Stimulated activated CD4-positive, alpha-beta T cell treated with anti-CD3 and anti-CD28 coated beads, Interleukin-1b, Interleukin-23, amount 100 ng/mL, for 4 hours (primary cell): ENCODE data around the gene FOXN1.
"Not testable (repeated sequence)": the region's sequence is repeated elsewhere in the genome, so short reads cannot be mapped to it uniquely, and the experiment has no call there.

Source experiments
- DNase-seq, 2 donors: peaks; one replicate each; pipeline ENCODE4 v3.0.0-alpha.2; 2020; ENCODE audit warnings: low read depth in 2 of 2

FOXN1 gene

GRCh38 chr17:28574526-28574925 lies 68.4 kb downstream of the FOXN1 start:
- no peak for DNase-seq

- DNase-seq = no peak
Observed at GRCh38 chr17:28575126-28575795, 69.1 kb downstream of the FOXN1 start.

- DNase-seq = not testable (repeated sequence)
Observed at GRCh38 chr17:28576016-28576415, 69.9 kb downstream of the FOXN1 start.

- DNase-seq = peak; percentile 97 to 100
Observed at GRCh38 chr17:28576758-28577465, 70.8 kb downstream of the FOXN1 start, which contains the start of gene ALDOC. TSS of gene ALDOC (minus strand) at chr17:28576895. CDS start at chr17:28575532, 1,363 bp downstream.

GRCh38 chr17:28577466-28577824 lies 71.3 kb downstream of the FOXN1 start:
- DNase-seq = no peak

GRCh38 chr17:28578246-28579195 lies 72.4 kb downstream of the FOXN1 start:
- no peak for DNase-seq

GRCh38 chr17:28579526-28579925 lies 73.4 kb downstream of the FOXN1 start:
- no peak for DNase-seq

- no peak for DNase-seq
Observed at GRCh38 chr17:28580959-28581358, 74.8 kb downstream of the FOXN1 start.

GRCh38 chr17:28582513-28582912 lies 76.4 kb downstream of the FOXN1 start:
- no peak for DNase-seq

GRCh38 chr17:28584434-28584833 lies 78.3 kb downstream of the FOXN1 start:
- DNase-seq = no peak

- no peak for DNase-seq
Observed at GRCh38 chr17:28585851-28586250, 79.7 kb downstream of the FOXN1 start.
